Loucy (cell line): ENCODE results near the gene TNKS1BP1.
A peak's percentile ranks its signal among the peaks of the same experiment; 100 is the strongest.

Source experiments
- H2AFZ ChIP-seq: fragments of 200-600 bp; sonication (generic); 2 replicates; pipeline ENCODE4 v1.6.0; 2016; ENCODE audit warnings: antibody characterized with exemption, mild to moderate bottlenecking, low read length, moderate library complexity
- H3F3A ChIP-seq: fragments of 200-600 bp; 2 replicates; pipeline ENCODE4 v1.6.0; 2016; ENCODE audit warnings: antibody characterized with exemption, low read depth, mild to moderate bottlenecking
- H3K27me3 ChIP-seq: fragments of 200-600 bp; sonication (generic); 2 replicates; pipeline ENCODE4 v1.6.1; 2014; ENCODE audit warnings: low read length, mild to moderate bottlenecking; ENCODE audit not compliant: insufficient read depth, poor library complexity, severe bottlenecking
- H3K36me3 ChIP-seq: fragments of 200-600 bp; sonication (generic); 2 replicates; pipeline ENCODE4 v1.6.1; 2016; ENCODE audit warnings: low read length; ENCODE audit not compliant: insufficient read depth
- H3K4me1 ChIP-seq: fragments of 200-600 bp; sonication (generic); 2 replicates; pipeline ENCODE4 v1.5.1; 2014; ENCODE audit warnings: low read length, mild to moderate bottlenecking; ENCODE audit not compliant: insufficient read depth, poor library complexity, severe bottlenecking
- H3K4me2 ChIP-seq: fragments of 200-600 bp; sonication (generic); 2 replicates; pipeline ENCODE4 v1.6.0; 2014; ENCODE audit warnings: antibody characterized with exemption, low read length, low read depth, mild to moderate bottlenecking; ENCODE audit not compliant: poor library complexity, severe bottlenecking
- H3K4me3 ChIP-seq: fragments of 200-600 bp; sonication (generic); 2 replicates; pipeline ENCODE4 v1.5.1; 2014; ENCODE audit warnings: low read length, mild to moderate bottlenecking, mixed read lengths; ENCODE audit not compliant: poor library complexity, severe bottlenecking
- H3K79me2 ChIP-seq: fragments of 200-600 bp; sonication (generic); 2 replicates; pipeline ENCODE4 v1.6.1; 2014; ENCODE audit warnings: low read length; ENCODE audit not compliant: insufficient read depth
- H3K9ac ChIP-seq: fragments of 200-600 bp; sonication (generic); 2 replicates; pipeline ENCODE4 v1.6.0; 2014; ENCODE audit warnings: mild to moderate bottlenecking, low read depth, low read length, moderate library complexity; ENCODE audit not compliant: poor library complexity, severe bottlenecking
- H3K9me2 ChIP-seq: fragments of 200-600 bp; sonication (generic); replicated peaks from 2 replicates; pipeline ENCODE4 v1.6.1; 2016; ENCODE audit warnings: low read depth, low read length, mixed read lengths
- H3K9me3 ChIP-seq: fragments of 200-600 bp; sonication (generic); 2 replicates; pipeline ENCODE4 v1.6.1; 2014; ENCODE audit warnings: mild to moderate bottlenecking, antibody characterized with exemption, low read length, low read depth; ENCODE audit not compliant: insufficient read depth
- H4K20me1 ChIP-seq: fragments of 200-600 bp; sonication (generic); 2 replicates; pipeline ENCODE4 v1.6.0; 2014; ENCODE audit warnings: antibody characterized with exemption, low read length, mild to moderate bottlenecking; ENCODE audit not compliant: insufficient read depth, poor library complexity, severe bottlenecking
- CTCF ChIP-seq: fragments of 200-600 bp; sonication (generic); conservative IDR thresholded peaks from 2 replicates; pipeline ENCODE4 v1.5.1; 2014; ENCODE audit warnings: mild to moderate bottlenecking, antibody characterized with exemption, low read length
- EZH2phosphoT487 ChIP-seq: fragments of 200-600 bp; IDR thresholded peaks from 2 replicates; pipeline ENCODE4 v1.6.1; 2018; ENCODE audit warnings: antibody characterized with exemption, mild to moderate bottlenecking, moderate library complexity, borderline replicate concordance

TNKS1BP1 gene

GRCh38 chr11:57323855-57324153, 948 bp downstream of the TNKS1BP1 start:
- Histone ChIP-seq H3K4me3 (peak overlapping the region; percentile 79), H4K20me1 (peaks cover 5% of the 10 kb centered on the region), H3K9ac (peak overlapping the region; percentile 84), H3K9me3 (no peaks in the 10 kb centered on the region), H3K4me2 (peak overlapping the region; percentile 71), H3K79me2 (peaks cover 4% of the 10 kb centered on the region; the same call in 1 of the 2 replicates), H3K36me3 (peaks cover 28% of the 10 kb centered on the region; the same call in 1 of the 2 replicates), H3K4me1 (peaks cover 33% of the 10 kb centered on the region), H3F3A (no peaks in the 10 kb centered on the region), H3K9me2 (no peaks in the 10 kb centered on the region), H2AFZ (no peak overlapping the region), H3K27me3 (no peaks in the 10 kb centered on the region)
- no peak for TF ChIP-seq CTCF
- no peak for TF ChIP-seq EZH2phosphoT487

GRCh38 chr11:57323167-57323854, 1.4 kb downstream of the TNKS1BP1 start:
- Histone ChIP-seq H3K4me2 (peak overlapping the region; percentile 71), H3K9ac (peak overlapping the region; percentile 84), H3F3A (no peaks in the 10 kb centered on the region), H4K20me1 (peaks cover 5% of the 10 kb centered on the region), H3K4me3 (peak overlapping the region; percentile 79), H3K9me2 (no peaks in the 10 kb centered on the region), H3K4me1 (peaks cover 33% of the 10 kb centered on the region), H3K27me3 (no peaks in the 10 kb centered on the region), H3K9me3 (no peaks in the 10 kb centered on the region), H2AFZ (no peak overlapping the region), H3K36me3 (peaks cover 23% of the 10 kb centered on the region; the same call in 1 of the 2 replicates), H3K79me2 (peaks cover 4% of the 10 kb centered on the region; the same call in 1 of the 2 replicates)
- TF ChIP-seq CTCF = no peak
- TF ChIP-seq EZH2phosphoT487 = no peak

- H3K4me1 ChIP-seq = peaks cover 33% of the 10 kb centered on the region
- H3K36me3 ChIP-seq = peaks cover 18% of the 10 kb centered on the region; the same call in 1 of the 2 replicates
- no peak overlapping the region for H3K9ac ChIP-seq
- H2AFZ ChIP-seq = no peak overlapping the region
- H3F3A ChIP-seq = no peaks in the 10 kb centered on the region
- peaks cover 5% of the 10 kb centered on the region for H4K20me1 ChIP-seq
- no peak for TF ChIP-seq EZH2phosphoT487
- peak overlapping the region; percentile 71 for H3K4me2 ChIP-seq
- no peak overlapping the region for H3K4me3 ChIP-seq
- H3K27me3 ChIP-seq = no peaks in the 10 kb centered on the region
- H3K79me2 ChIP-seq = peaks cover 4% of the 10 kb centered on the region; the same call in 1 of the 2 replicates
- H3K9me3 ChIP-seq = no peaks in the 10 kb centered on the region
- no peaks in the 10 kb centered on the region for H3K9me2 ChIP-seq
These were observed 2.2 kb downstream of the TNKS1BP1 start for GRCh38 chr11:57322256-57323166.
